ENCODE data around the gene LRRC17.

- no peak for TF ChIP-seq CTCF (IDR thresholded peaks at IDR 0.05)
- no peak for TF ChIP-seq POLR2A (IDR thresholded peaks at IDR 0.05)
- TF ChIP-seq EP300 (IDR thresholded peaks at IDR 0.05) = no peak
- TF ChIP-seq POLR2AphosphoS5 (IDR thresholded peaks at IDR 0.05) = no peak
Measured at GRCh38 chr7:102927312-102927933, 14.6 kb downstream of the LRRC17 start.
